Astrocyte of the spinal cord (primary cell): ENCODE data around the gene PACSIN3.
"Not testable (repeated sequence)": the region's sequence is repeated elsewhere in the genome, so short reads cannot be mapped to it uniquely, and the experiment has no call there.

Experiments
- DNase-seq: peaks from one replicate; pipeline ENCODE4 v3.0.0; 2011; ENCODE audit warnings: low read depth, low spot score
- H3K4me3 ChIP-seq: 2 replicates; pipeline ENCODE4 v1.5.1; 2011; ENCODE audit warnings: low read depth, mild to moderate bottlenecking, low read length, moderate library complexity
- in situ Hi-C: cut with HindIII; loops from 2 replicates; pipeline ENCODE4 v1.10.0; 2017; ENCODE audit warnings: low sequenced_read_pairs
- TF ChIP-seq, protein P1 (sequence below): IDR thresholded peaks from 2 replicates; pipeline ENCODE4 v1.5.1; 2012; ENCODE audit warnings: low read depth, mild to moderate bottlenecking, low read length, inconsistent platforms

PACSIN3 gene

GRCh38 chr11:47192111-47192510 is 5.9 kb upstream of the PACSIN3 start:
- DNase-seq = no peak
- in situ Hi-C loops = no loop called here
- TF ChIP-seq, protein P1, sequence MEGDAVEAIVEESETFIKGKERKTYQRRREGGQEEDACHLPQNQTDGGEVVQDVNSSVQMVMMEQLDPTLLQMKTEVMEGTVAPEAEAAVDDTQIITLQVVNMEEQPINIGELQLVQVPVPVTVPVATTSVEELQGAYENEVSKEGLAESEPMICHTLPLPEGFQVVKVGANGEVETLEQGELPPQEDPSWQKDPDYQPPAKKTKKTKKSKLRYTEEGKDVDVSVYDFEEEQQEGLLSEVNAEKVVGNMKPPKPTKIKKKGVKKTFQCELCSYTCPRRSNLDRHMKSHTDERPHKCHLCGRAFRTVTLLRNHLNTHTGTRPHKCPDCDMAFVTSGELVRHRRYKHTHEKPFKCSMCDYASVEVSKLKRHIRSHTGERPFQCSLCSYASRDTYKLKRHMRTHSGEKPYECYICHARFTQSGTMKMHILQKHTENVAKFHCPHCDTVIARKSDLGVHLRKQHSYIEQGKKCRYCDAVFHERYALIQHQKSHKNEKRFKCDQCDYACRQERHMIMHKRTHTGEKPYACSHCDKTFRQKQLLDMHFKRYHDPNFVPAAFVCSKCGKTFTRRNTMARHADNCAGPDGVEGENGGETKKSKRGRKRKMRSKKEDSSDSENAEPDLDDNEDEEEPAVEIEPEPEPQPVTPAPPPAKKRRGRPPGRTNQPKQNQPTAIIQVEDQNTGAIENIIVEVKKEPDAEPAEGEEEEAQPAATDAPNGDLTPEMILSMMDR = no peak
- no peak overlapping the region for H3K4me3 ChIP-seq

- H3K4me3 ChIP-seq, DNase-seq, in situ Hi-C loops: not testable (repeated sequence)
Measured at GRCh38 chr11:47191137-47191536, 4.9 kb upstream of the PACSIN3 start.

DNA sequence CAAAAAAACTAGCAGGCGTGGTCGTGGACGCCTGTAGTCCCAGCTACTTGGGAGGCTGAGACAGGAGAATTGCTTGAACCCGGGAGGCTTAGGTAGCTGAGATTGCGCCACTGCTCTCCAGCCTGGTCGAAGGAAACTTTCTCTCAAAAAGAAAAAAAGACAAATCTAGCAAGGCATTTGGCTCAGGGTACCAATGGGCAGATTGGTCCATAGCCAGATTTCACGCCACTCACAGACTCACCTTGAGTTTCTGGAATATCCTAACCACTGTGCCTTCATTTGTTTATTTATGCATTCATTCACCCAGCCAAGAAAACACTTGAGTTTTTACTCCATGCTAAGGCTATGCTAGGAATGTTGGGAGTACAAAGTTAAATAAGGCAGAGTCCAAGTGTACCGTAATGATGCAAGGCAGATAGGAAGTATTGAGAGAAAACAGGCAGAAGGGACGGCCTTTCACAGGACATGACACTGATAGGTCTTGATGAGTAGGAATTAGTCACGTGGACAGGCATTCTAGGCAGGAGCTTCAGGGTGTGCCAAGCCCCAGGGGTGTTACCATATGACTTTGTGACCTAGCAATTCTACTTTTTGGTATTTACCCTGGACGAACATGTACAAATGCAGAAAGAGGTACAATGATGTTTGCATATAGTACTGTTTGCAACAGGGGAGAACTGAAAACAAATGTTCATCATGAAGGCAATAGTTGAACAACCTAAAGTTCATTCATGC is 3.0 kb upstream of the PACSIN3 start:
- DNase-seq = peak; percentile 70
- TF ChIP-seq, protein P1 = no peak
- H3K4me3 ChIP-seq = no peak overlapping the region
- in situ Hi-C loops = no loop called here

DNA sequence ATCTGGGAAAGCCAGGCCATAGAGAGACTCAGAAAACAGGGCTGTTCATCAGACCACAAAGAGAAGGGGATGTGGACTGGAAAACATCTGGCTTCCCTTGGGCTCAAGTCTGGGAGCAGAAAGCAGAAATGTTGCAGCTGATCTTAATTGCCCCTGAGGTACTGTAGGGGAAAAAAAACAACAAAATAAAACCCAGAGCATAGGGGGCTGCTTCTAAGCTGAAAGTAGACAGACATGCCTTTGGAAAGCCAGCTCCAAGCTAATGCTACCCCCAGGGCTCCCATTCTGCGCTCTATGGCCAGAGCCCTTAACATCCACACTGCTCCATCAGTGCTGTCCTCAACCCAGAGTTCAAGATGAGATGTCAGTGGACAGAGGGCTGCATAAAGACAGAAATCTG is 2.0 kb upstream of the PACSIN3 start:
- no peak overlapping the region for H3K4me3 ChIP-seq
- in situ Hi-C loops = no loop called here
- TF ChIP-seq, protein P1 = no peak
- DNase-seq = no peak

DNA sequence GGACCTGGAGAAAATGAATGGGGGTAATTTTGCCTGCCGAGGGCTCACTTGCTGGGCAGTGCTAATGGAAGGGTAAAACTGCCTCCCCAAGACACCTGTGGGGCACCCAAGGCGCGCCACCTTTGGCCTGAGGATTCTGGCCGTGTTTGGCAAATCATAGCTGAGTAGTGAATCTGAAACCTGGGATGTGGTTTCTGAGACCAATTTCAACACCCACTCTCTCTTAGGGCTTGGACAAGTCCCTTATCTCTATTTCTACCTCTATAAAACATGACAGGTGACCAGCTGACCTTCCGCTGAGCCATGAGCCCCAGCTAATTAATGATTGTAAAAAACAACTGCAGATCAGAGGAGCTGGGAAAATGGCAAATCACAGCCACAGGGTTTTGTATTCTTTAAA is 1.5 kb upstream of the PACSIN3 start:
- in situ Hi-C loops = no loop called here
- TF ChIP-seq, protein P1 = no peak
- DNase-seq = no peak
- peak overlapping the region; percentile 65 for H3K4me3 ChIP-seq

DNA sequence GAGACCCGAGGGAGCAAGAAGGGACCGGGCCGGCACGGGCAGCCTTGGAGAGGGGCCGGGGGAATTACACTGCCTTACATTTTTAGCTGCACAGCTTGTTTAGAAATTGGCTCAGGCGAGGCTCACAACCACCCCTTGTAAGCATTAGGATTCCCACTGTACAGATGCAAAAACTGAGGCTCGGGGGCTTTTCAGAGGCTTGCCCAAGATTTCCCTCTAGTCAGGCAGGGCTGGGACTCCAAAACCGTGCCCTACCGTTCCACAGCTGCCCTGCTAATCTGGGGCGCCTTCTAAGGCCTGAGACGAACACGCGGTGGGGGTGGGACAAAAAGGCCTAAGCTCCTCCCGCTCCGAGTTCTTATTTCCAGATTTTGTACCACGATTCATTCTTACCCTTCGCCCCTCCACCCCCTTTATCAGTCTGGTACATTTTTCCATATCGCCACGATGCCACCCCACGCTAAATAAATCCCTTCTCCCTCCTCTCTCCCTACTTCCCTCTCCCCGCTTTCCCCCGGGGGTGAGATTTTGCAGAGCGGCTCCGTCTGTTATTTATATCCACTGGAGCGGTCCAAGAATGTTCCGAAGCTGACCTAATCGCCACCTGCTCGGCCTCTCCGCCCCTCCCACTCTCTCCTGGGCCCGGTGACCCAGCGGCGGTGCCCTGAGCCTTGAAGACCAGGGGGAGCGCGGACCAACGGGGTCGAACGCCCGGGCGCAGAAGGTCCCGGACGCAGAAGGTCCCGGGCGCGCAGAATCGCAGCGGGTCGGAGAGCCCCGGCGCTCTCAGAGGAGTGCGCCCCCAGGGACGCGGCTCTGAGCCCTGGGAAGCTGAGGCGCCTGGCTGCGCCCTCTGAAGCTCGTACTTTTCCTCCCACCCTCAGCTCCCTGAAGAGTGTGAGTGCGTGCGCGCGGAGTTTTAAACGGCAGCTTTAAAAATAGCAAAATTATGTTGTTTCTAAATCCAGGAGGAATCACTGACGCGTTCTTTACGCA is 764 bp upstream of the PACSIN3 start:
- peak overlapping the region; percentile 65 for H3K4me3 ChIP-seq
- TF ChIP-seq, protein P1 = peak; percentile 5
- DNase-seq = peak; percentile 35
- in situ Hi-C loops = no loop called here
